Measurements from ENCODE around the gene MBOAT2.
A peak's percentile ranks its signal among the peaks of the same experiment; 100 is the strongest.
"Not testable (repeated sequence)": the region's sequence is repeated elsewhere in the genome, so short reads cannot be mapped to it uniquely, and the experiment has no call there.

The MBOAT2 gene

DNA sequence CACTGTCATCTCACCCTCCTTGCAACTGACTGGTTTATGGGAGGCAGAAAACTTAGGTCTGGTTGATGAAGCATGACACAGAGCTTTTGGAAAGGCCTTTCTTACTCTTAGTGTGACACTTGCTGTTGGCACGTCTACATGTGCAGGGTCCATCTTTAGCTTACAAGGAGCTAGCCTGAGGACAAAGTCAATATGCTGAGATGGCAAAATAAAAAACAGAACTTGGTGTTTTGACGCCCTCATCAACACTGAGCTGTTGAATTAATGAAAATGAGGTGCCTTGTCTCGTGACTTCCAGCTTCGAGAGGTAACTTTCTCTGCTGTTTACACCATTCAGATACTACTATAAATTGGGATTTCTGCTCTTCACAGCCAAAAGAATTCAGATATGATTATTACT is 87.5 kb downstream of the MBOAT2 start:
- no peak overlapping the region for H3K27ac ChIP-seq
- DNase-seq (ENCODE audit: low read depth, low spot score) = no peak

DNA sequence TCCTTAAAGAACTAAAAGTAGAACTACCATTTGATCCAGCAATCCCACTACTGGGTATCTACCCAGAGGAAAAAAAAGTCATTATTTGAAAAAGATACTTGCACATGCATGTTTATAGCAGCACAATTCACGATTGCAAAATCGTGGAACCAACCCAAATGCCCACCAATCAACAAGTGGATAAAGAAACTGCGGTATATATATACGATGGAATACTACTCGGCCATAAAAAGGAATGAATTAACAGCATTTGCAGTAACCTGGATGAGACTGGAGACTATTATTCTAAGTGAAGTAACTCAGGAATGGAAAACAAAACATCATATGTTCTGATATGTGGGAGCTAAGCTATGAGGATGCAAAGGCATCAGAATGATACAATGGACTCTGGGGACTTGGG is 89.7 kb downstream of the MBOAT2 start:
- DNase-seq (ENCODE audit: low read depth, low spot score); H3K27ac ChIP-seq: not testable (repeated sequence)

DNA sequence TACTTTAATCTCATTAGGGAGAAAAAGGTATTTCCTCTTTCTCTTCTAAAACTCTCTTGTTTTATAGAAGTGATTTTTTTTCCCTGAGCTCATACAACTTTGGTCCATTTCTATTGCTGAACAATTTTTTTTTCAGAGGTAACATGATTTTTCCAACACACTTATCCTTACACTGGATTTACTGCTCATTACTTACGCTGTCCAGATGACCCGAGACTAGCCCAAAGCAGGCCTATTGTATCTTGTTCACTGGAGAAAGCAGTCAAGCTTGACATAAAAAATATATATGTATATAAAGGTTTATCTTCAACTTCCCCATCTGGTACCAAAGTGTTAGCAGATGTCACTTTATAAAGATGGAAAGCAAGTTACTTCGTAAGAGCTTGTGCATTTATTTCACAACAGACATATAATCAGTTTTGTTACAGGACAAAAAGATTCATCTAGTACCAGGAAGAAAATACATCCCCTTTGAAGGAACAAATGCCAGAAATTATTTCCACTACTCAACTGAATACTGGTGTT is 95.7 kb downstream of the MBOAT2 start:
- no peak overlapping the region for H3K27ac ChIP-seq
- no peak for DNase-seq (ENCODE audit: low read depth, low spot score)

DNA sequence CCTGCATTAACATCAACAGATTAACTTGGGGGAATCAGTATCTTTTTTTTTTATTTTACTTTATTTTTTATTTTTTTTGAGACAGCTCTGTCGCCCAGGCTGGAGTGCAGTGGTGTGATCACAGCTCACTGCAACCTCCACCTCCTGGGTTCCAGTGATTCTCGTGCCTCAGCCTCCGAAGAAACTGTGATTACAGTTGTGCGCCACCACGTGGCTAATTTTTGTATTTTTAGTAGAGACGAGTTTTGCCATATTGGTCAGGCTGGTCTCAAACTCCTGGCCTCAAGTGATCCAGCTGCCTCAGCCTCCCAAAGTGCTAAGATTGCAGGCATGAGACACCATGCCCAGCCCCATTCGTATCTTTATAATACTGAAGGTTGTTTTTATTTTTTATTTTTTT is 99.6 kb downstream of the MBOAT2 start:
- not testable (repeated sequence) for H3K27ac ChIP-seq; DNase-seq (ENCODE audit: low read depth, low spot score)

DNA sequence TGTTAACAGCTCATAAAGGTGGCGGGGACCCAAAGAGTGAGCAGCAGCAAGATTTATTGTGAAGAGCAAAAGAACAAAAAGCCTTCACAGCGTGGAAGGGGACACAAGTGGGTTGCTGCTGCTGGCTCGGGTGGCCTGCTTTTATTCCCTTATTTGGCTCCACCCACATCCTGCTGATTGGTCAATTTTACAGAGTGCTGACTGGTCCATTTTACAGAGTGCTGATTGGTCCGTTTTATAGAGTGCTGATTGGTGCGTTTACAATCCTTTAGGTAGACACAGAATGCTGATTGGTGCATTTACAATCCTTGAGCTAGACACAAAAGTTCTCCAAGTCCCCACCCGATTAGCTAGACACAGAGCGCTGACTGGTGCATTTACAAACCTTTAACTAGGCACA is 100.7 kb downstream of the MBOAT2 start:
- not testable (repeated sequence) for DNase-seq (ENCODE audit: low read depth, low spot score)

DNA sequence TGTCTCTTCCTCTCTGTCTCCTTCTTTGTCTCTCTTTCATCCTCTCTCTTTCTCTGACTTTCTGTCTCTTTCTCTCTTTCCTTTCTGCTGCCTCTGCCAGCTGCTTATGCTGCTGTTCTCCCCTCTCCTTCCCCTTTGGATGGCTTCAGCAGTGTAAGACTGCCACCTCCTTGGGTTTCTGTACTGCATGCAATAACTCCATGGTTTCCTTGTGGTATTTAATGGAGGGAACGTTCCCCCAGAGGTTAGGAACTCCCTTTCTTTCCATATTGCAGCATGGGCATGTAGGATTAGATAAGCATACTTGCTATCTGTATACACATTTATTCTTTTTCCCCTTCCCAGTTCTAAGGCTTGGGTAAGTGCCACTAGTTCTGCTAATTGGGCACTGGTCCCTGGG is 106.3 kb downstream of the MBOAT2 start:
- H3K27ac ChIP-seq; DNase-seq (ENCODE audit: low read depth, low spot score): not testable (repeated sequence)

More for the DNA sequence above, 100.7 kb downstream of the MBOAT2 start:
- H3K27ac ChIP-seq = not testable (repeated sequence)

DNA sequence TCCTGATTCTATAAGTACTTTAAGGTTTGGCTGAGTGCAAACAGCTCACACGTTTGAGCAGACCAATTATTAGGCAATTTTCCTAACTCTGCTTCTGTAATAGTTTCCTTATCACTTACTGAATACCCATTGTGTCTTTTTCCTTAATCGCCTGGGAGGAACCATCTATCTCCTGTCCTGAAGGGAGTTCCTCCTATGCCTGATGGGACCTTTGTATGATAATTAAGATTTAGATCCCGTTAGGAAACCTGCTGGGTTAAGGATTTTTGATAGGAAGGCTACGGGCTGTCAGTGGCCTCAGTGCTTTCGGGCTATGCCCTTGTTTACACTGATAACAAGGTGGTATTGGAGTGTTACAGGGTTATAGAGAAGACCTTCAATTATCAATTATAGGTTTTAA is 106.8 kb downstream of the MBOAT2 start:
- DNase-seq (ENCODE audit: low read depth, low spot score); H3K27ac ChIP-seq: not testable (repeated sequence)

DNA sequence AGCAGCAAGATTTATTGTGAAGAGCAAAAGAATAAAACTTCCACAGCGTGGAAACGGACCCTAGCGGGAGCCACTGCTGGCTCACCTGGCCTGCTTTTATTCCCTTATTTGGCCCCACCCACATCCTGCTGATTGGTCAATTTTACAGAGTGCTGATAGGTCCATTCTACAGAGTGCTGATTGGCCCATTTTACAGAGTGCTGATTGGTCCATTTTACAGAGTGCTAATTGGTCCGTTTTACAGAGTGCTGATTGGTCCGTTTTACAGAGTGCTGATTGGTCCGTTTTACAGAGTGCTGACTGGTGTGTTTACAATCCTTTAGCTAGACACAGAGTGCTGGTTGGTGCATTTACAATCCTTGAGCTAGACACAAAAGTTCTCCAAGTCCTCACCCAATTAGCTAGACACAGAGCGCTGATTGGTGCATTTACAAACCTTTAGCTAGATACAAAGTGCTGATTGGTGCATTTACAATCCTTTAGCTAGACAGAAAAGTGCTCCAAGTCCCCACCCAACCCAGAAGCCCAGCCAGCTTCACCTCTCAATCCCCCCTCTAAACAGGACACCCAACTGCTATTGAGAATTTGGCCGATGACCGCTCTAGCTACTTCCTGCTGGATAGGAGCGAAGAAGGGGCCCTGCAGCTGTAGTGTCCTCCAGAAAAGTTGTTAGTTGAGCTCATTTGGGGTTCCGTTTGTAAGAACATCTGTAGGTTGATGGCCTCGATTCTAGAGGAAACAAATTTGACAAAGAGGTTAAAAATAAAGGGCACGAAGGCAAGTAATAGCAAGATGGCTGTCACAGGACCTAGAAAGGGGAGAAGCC is 108.2 kb downstream of the MBOAT2 start:
- not testable (repeated sequence) for H3K27ac ChIP-seq; DNase-seq (ENCODE audit: low read depth, low spot score)

DNA sequence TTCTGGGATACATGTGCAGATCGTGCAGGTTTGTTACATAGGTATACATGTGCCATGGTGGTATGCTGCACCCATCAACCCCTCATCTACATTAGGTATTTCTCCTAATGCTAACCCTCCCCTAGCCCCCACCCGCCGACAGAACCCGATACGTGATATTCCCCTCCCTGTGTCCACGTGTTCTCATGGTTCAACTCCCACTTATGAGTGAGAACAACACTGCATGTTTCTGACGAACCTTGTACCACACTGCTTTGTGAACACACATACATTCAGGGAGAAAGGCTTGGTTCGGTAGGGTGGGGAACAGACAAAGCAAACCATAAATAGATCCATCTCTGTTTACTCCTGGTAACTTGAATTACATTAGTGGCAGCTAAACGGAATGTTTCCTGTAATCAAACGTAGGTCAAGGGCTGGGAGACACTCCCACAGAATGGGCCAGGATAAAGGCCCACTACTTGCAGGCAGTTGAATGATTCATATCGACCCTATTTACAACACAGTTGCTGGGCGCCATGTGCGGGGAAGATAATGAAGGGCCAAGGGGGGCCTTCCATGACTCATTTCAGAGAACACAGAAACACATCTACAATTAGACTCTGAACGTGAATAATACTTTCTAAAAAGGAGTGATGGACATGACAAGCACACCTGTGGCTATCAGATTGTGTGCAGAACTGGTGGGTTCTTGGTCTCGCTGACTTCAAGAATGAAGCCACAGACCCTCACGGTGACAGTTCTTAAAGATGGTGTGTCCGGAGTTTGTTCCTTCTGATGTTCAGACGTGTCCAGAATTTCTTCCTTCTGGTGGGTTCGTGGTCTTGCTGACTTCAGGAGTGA is 109.3 kb downstream of the MBOAT2 start:
- no peak for DNase-seq (ENCODE audit: low read depth, low spot score)

DNA sequence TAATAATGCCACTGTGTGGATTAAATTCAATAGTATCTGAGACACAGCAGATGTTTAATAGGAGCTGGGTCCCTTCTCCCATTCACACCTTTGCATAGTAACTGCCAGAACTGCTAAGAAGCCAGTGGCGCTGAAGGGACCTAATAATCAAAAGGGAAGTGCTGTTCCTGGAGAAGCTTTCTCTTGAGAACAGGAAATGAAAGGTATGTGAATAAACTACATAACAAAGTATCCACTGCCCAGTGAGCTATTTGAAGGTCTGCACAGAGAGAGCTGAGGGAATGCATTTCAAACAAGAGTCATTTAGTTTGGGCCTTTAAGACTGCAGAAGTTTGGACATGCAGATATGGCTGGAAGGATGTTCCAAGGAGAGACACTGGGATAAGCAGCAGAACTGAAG is 110.0 kb downstream of the MBOAT2 start:
- no peak overlapping the region for H3K27ac ChIP-seq
- DNase-seq (ENCODE audit: low read depth, low spot score) = no peak

More for the DNA sequence above, 109.3 kb downstream of the MBOAT2 start:
- no peak overlapping the region for H3K27ac ChIP-seq

DNA sequence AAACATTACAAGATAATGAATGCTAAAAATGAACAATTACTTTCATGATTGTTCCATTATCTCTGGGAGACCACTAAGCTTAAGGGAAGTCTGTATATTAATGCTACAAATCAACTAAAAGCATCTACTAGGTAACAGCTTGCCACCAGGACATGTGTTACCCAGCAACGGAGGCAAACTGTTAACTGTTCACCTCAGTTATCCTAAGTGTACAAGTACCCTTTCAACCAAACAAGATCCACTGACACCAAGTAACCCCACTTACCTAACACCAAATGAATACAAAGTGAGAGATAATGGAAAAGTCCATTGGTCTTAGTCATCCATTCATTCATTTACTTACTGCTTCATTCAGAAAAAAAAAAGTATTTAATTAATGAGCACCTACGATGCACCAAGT is 111.4 kb downstream of the MBOAT2 start:
- H3K27ac ChIP-seq = no peak overlapping the region

DNA sequence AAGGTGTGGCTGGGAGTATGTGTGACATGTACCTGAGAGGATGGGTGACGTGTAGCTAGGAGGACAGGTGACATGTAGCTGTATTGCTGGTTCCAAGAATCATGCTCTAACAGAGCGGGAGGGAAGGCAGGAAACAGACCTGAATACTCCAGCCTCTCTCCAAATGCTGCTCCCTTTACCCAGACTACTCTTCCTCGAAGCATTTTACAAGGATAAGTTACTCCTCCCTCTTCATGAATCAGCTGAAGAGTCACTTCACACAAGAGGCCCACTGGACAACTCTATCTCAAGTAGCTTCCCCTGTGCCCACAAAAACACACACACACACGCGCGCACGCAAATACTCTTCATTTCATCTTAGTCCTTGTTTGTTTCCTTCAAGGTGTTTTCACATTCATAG is 113.5 kb downstream of the MBOAT2 start:
- H3K27ac ChIP-seq = no peak overlapping the region
- DNase-seq (ENCODE audit: low read depth, low spot score) = no peak

More for the DNA sequence above, 111.4 kb downstream of the MBOAT2 start:
- DNase-seq (ENCODE audit: low read depth, low spot score) = no peak

DNA sequence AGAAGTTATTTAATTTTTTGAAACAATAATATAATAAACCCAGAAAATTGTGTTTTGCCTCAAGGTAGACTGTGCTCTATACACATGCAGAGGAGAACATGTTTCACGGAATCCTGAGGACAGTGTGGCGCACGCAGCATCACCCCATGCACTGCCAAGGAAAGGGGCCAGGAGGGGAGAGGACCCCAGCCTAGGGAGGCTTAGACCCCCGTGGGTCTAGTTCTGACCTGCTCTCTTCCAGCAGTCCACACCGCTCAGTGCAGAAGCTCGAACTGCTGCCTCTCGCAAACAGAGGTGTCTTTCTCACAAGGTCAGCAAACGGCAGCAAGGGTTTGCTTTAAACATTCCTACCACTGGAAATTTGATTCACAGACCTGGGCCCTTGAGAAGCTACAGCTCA is 114.5 kb downstream of the MBOAT2 start:
- no peak for DNase-seq (ENCODE audit: low read depth, low spot score)
- H3K27ac ChIP-seq = no peak overlapping the region

DNA sequence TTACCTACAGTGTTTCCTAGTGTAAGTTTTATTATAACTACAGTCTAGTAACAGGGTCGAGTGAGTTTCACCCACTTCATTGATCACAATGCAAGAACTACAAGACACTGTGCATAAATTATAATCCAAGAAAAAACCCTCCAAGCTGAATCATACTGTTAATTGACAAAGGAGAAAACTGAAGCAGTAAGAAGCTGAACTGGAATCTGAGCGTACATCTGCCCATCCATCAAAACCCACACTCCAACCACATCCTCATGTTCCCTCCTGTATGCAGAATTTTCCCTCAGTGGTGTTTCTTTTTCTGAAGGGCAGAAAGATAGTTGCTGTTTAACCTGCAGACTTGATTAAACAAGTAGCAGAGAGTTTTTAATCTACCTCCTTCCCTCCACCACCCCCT is 116.6 kb downstream of the MBOAT2 start:
- H3K27ac ChIP-seq = no peak overlapping the region
- DNase-seq (ENCODE audit: low read depth, low spot score) = no peak

DNA sequence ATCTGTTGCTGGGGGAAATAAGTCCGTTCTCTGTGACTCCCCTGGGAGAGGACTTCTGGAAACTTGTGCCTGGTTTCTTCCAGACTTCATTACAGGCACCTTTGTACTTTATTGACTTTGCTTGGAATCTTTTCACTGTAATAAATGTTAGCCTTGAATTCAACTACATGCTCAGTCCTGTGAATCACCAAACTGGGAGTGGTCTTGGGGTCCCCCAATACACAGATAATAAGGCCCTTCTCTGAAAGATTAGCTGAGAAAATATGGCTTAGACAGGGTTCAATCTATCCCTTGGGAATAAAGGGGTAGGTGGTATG is 117.3 kb downstream of the MBOAT2 start:
- DNase-seq (ENCODE audit: low read depth, low spot score) = no peak
- H3K27ac ChIP-seq = peak overlapping the region; percentile 18

DNA sequence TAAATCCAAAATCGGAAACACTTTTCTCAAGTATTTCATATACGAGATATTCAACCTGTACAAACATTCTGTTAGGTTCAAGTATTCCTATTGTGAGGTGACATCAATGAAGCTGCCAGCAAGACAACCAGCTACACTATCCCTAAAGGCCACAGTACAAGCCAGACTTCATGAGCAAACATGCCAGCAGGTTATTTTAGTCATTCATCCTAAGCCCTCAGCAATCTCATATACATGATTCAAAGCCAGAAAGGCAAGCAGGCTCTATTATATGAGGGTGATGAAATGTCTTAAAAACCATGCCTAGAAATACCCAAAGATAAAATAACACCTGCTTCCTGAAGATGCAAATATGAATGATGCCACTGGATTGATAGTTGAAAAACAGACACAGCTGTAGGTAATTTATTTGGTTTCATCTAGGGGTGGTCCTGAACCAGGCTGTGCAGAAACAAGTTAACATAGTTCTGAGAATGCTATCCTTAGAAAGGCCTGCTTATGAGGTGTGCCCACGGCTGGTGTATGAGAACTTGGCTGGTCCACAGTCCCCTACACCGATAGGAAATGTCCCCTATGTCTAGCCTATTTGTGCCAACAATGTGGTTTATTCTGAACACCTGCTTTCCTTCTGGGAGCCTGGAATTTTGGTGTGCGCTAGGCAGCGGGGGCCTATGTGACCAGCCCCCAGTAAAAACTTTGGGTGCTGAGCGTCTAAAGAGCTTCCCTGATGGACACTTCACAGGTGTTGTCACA is 117.9 kb downstream of the MBOAT2 start:
- H3K27ac ChIP-seq = peak overlapping the region; percentile 18
- DNase-seq (ENCODE audit: low read depth, low spot score) = no peak

DNA sequence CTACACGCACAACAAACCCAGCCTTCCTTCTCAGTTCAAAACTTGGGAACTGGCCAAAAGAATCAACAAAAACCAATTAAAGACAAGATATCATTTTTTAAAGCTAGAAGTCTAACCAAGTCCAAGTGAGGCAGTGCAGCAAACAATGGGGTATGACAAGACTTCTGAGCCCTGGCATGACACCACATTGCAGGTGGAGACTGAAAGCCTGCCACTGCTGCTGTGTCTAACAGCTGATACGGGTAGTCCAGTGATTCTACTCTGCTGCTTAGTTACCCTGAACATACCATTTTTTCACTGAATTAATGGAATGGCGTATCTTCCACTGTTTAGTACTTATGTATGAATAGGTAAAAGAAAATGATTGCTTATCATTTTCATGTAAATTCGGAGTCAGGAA is 118.7 kb downstream of the MBOAT2 start:
- H3K27ac ChIP-seq = no peak overlapping the region
- no peak for DNase-seq (ENCODE audit: low read depth, low spot score)

DNA sequence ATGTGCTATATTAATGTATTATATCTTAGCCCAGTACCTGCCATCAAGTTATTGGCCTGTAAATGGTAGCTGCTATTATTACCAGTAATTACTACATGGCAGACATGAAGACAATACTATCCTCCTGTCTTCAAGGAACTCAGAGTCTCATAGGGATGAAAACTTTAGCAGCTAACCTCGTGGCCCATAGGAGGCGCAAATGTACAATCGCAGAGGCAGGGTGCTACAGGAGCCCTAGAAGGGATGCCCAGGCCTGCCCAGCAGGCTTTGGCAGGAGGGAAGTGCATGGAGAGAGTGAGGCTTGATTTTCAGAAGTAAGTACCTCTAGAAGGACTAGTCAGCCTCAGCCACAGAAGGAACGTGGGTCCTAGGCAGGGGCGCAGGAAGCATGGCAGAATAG is 121.4 kb downstream of the MBOAT2 start:
- no peak overlapping the region for H3K27ac ChIP-seq
- DNase-seq (ENCODE audit: low read depth, low spot score) = no peak

DNA sequence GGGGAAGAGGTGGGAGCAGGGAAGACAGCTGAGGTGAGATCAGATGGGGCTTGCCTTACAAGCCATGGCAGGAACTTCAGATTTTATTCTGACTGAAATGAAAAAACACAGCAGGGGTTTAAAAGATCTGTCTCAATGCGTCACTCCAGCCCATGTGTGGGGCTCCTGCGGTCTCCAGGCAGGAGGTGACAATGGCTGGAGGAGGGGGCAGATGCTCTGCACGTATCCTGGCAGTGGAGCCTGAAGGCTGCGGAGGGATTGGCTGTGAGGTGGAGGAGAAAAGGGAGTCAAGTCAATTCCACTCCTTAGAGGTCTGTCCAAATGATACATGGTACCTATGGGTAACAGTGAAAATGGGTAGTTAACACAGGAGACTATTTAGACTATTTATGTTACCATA is 125.6 kb downstream of the MBOAT2 start:
- no peak for DNase-seq (ENCODE audit: low read depth, low spot score)
- no peak overlapping the region for H3K27ac ChIP-seq

DNA sequence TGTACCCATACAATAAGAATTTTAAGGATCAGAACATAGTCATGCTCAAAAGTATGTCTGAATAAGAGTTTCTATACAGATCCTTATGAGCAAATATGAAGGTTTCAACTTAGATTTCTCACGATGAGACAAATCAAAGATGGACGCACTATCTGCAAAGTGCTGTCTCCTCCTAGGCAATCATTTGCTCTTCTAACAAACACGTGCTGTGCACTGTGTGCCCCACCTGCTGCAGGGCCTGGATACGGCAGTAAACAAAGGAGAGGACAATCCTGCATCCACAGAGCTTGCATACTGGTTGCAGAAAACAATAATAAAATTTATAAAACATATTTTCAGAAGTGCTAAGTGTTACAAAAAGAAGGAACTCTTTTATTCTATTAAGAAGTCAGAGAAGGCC is 126.2 kb downstream of the MBOAT2 start:
- DNase-seq (ENCODE audit: low read depth, low spot score) = no peak
- no peak overlapping the region for H3K27ac ChIP-seq

DNA sequence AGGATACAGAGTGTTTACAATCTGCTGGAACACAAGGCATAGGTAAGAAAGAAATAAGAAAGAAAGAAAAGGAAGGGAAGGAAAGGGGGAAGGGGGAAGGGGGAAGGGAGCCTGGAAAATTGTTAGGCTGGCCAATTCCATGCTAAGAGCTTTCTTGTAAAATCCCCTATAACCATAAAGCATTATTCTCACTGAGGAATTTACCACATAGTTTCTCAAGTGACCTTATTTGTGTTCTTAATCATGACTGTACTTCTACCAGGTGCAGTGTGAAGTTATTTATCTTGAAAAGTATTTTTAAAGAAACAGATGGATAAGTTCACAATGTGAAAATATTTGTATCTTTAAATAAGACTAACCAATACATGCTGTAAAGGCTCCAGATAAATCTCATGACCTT is 126.9 kb downstream of the MBOAT2 start:
- no peak overlapping the region for H3K27ac ChIP-seq
- no peak for DNase-seq (ENCODE audit: low read depth, low spot score)

Measured in epithelial cell of prostate (primary cell).